ENCODE data around the gene NRGN. TPM values are rescaled to one million over a fixed set of nuclear protein-coding genes. Genes with fewer than 3 reads are reported as not detected.
A peak's percentile ranks its signal among the peaks of the same experiment; 100 is the strongest.

NRGN gene
- total RNA-seq, 2 donors from 2014 or later, result 7.3 to 17.5 TPM

DNA sequence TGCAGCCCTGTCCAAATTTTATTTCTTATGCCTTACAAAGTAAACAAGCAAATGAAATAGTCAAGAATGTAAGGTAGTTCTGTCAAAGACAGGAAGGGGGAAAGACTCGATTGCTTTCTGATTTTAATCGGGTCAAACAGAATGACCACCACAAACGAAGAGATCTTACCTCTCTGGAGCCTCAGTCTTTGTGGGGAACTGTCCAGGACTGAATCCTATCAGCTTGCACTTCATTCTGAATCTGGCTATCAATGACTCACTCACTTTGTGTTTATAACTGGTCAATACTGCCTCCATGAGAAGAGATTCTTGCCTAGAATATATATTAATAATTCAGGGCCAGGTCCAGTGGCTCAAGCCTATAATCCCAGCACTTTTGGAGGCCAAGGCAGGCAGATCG is 43.3 kb downstream of the NRGN start:
- H3K4me3 ChIP-seq, result no peak overlapping the region
- H3K27ac ChIP-seq, result no peak overlapping the region
- H3K9me3 ChIP-seq, result no peaks in the 10 kb centered on the region
- no peaks in the 10 kb centered on the region for H3K36me3 ChIP-seq
- peaks cover 0 to 19% of the 10 kb centered on the region in 2 donors for H3K4me1 ChIP-seq (ENCODE audit: control insufficient read depth in 1 of 2, low read depth in 2 of 2)
- H3K27me3 ChIP-seq (replicated peaks; ENCODE audit: insufficient read depth), result no peaks in the 10 kb centered on the region
- TF ChIP-seq, protein P1, sequence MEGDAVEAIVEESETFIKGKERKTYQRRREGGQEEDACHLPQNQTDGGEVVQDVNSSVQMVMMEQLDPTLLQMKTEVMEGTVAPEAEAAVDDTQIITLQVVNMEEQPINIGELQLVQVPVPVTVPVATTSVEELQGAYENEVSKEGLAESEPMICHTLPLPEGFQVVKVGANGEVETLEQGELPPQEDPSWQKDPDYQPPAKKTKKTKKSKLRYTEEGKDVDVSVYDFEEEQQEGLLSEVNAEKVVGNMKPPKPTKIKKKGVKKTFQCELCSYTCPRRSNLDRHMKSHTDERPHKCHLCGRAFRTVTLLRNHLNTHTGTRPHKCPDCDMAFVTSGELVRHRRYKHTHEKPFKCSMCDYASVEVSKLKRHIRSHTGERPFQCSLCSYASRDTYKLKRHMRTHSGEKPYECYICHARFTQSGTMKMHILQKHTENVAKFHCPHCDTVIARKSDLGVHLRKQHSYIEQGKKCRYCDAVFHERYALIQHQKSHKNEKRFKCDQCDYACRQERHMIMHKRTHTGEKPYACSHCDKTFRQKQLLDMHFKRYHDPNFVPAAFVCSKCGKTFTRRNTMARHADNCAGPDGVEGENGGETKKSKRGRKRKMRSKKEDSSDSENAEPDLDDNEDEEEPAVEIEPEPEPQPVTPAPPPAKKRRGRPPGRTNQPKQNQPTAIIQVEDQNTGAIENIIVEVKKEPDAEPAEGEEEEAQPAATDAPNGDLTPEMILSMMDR (IDR thresholded peaks at IDR 0.05), result no peak
- DNase-seq (ENCODE audit: low spot score) (no peak), ATAC-seq (ENCODE audit: insufficient number of reproducible peaks, low FRiP score, low read depth) (no peak)

- H3K27ac ChIP-seq, result no peak overlapping the region
Observed at GRCh38 chr11:124784051-124784450, 44.3 kb downstream of the NRGN start.

DNA sequence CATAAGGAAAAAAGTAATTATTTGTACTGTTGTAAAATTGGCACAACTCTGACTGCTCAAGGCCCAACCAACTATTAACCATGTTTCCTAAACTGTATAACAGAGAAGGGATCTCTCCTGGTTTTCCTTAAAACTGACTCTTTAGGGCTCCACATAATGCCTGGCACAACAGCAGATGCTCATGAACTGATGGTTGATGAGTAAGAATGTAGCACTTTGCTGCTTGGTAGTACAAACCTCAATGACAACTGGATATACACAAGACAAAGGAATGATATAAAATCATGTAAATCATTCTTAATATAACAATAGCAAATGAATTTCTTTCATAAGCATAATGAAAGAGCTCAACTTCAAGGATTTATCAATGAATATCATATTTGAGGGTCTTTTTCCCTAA is 48.8 kb downstream of the NRGN start:
- no peak for ATAC-seq (ENCODE audit: insufficient number of reproducible peaks, low FRiP score, low read depth)

More at GRCh38 chr11:124784051-124784450, 44.3 kb downstream of the NRGN start:
- no peak for ATAC-seq (ENCODE audit: insufficient number of reproducible peaks, low FRiP score, low read depth)
- TF ChIP-seq, protein P1 (IDR thresholded peaks at IDR 0.05), result no peak
- no peaks in the 10 kb centered on the region for H3K36me3 ChIP-seq
- no peaks in the 10 kb centered on the region for H3K9me3 ChIP-seq
- peaks cover 0 to 9% of the 10 kb centered on the region in 2 donors for H3K4me1 ChIP-seq (ENCODE audit: control insufficient read depth in 1 of 2, low read depth in 2 of 2)
- no peaks in the 10 kb centered on the region for H3K27me3 ChIP-seq (replicated peaks; ENCODE audit: insufficient read depth)
- DNase-seq (ENCODE audit: low spot score), result no peak
- no peak overlapping the region for H3K4me3 ChIP-seq

DNA sequence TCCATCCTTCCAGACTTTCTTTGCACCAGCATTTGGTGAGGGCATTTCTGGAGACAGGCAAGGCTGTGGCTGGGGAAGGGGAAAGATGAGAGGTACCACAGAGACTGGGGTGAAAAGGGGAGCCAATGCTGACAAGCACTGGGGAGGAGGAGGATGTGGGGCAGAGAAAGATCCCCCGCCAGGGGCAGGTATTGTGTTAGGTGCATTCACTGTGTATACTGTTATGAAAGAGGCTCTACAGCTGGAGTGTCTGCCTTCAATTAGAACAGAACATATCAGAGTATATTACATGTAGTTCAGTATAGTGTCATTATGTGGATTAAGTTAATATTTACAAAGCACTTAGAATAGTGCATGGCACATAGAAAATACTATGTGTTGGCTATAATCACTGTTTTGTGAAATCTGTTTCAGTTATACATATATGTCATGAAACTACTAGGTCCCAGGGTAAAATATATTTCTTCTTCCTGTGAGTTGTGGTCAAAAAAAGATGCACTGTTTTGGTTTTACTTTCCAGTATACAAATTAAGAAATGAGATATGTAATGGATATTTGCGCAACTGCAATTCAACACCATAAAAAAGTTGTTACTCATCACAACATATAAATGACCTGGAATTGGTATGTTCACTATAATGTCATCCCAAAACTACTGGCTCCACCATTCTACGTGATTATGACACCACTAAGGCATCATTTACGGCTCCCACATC is 52.0 kb downstream of the NRGN start:
- no peak for ATAC-seq (ENCODE audit: insufficient number of reproducible peaks, low FRiP score, low read depth)
- no peaks in the 10 kb centered on the region for H3K9me3 ChIP-seq
- no peak overlapping the region for H3K27ac ChIP-seq
- TF ChIP-seq, protein P1 (IDR thresholded peaks at IDR 0.05), result no peak
- DNase-seq (ENCODE audit: low spot score), result no peak
- peaks cover 3 to 5% of the 10 kb centered on the region in 2 donors for H3K4me1 ChIP-seq (ENCODE audit: control insufficient read depth in 1 of 2, low read depth in 2 of 2)
- H3K27me3 ChIP-seq (replicated peaks; ENCODE audit: insufficient read depth), result no peaks in the 10 kb centered on the region
- H3K4me3 ChIP-seq, result no peak overlapping the region
- H3K36me3 ChIP-seq, result no peaks in the 10 kb centered on the region

More for the DNA sequence above, 48.8 kb downstream of the NRGN start:
- no peak for DNase-seq (ENCODE audit: low spot score)
- Histone ChIP-seq H3K9me3 (no peaks in the 10 kb centered on the region), H3K27ac (no peak overlapping the region), H3K4me3 (no peak overlapping the region), H3K36me3 (no peaks in the 10 kb centered on the region), H3K4me1 (ENCODE audit: control insufficient read depth in 1 of 2, low read depth in 2 of 2) (peaks cover 2 to 3% of the 10 kb centered on the region in 2 donors), H3K27me3 (replicated peaks; ENCODE audit: insufficient read depth) (no peaks in the 10 kb centered on the region)
- TF ChIP-seq, protein P1 (IDR thresholded peaks at IDR 0.05), result no peak

- no peaks in the 10 kb centered on the region for H3K9me3 ChIP-seq
- TF ChIP-seq, protein P1 (IDR thresholded peaks at IDR 0.05), result peak; percentile 47
- peaks cover 6 to 24% of the 10 kb centered on the region in 2 donors for H3K4me1 ChIP-seq (ENCODE audit: control insufficient read depth in 1 of 2, low read depth in 2 of 2)
- no peak overlapping the region for H3K4me3 ChIP-seq
- no peaks in the 10 kb centered on the region for H3K27me3 ChIP-seq (replicated peaks; ENCODE audit: insufficient read depth)
- H3K27ac ChIP-seq, result no peak overlapping the region
- ATAC-seq (ENCODE audit: insufficient number of reproducible peaks, low FRiP score, low read depth) (no peak), DNase-seq (ENCODE audit: low spot score) (no peak)
- H3K36me3 ChIP-seq, result no peaks in the 10 kb centered on the region
Observed at GRCh38 chr11:124793466-124794278, 53.9 kb downstream of the NRGN start.
